Posterior cingulate gyrus (tissue), 11 donors: ENCODE results near the gene ZNF587.
"Not testable (repeated sequence)": the region's sequence is repeated elsewhere in the genome, so short reads cannot be mapped to it uniquely, and the experiment has no call there.

Source experiments
- DNase-seq, 10 donors: peaks; one replicate each; pipeline versions ENCODE4 v3.0.0 to v3.0.0-alpha.2; 2020 to 2021; ENCODE audit warnings: mixed read lengths in 3 of 10
- intact Hi-C: fragments of 100-400 bp; cut with DNase I; formaldehyde crosslinking; loops from one replicate; pipeline ENCODE4 v1.15.1; 2023

ZNF587 gene

GRCh38 chr19:57849666-57850473, at the start of gene ZNF587:
TSS of gene ZNF587 (plus strand) at chr19:57849859. CDS start at chr19:57850039, 180 bp downstream.
- DNase-seq: peak; percentile 60 to 95 (median 74)
- intact Hi-C loops: not testable (repeated sequence)

DNA sequence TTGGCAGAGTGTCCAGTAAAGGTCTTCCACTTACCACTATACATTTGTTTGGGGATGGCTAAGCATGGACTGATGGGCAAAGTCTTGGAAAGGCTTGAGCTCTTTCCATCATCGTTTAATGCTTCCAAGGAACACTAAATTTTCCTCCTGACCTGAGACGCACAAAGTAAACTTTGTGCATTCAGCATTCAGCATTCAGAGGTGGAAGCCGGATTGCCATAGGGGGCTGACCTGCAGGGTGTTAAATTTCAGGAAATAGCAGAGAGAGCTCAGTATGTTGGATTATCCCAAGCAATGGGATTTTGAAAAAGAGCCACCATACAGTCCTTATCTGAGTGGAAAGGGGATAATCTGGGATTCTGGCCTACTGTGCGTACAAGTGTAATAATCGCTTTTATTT, 49.0 kb upstream of the ZNF587 start:
- intact Hi-C loops: no loop called here

DNA sequence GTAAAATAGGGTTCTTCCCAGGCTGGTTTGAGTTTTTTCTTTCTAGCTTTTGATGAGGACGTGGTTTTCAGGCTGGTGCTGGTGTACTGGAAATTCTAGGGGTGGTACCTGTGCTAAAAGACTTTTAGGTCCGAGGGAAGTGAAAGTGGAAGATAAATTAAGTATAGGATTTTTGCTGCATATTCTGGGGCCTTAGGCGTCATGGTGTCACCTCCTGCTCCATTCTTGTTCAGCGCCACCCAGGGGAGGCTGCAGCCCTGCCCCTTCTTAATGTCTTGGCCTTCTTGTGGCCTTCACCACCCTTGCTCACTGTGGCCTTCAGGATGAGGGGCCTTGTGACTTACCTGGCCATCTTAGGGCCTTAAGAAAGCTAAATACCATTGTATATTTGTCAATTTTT, 47.4 kb upstream of the ZNF587 start:
- no peak for DNase-seq
- intact Hi-C loops: no loop called here

More for the DNA sequence above, 49.0 kb upstream of the ZNF587 start:
- DNase-seq: no peak

- DNase-seq: no peak
- intact Hi-C loops: no loop called here
Measured at GRCh38 chr19:57803265-57803593, 46.4 kb upstream of the ZNF587 start.

DNA sequence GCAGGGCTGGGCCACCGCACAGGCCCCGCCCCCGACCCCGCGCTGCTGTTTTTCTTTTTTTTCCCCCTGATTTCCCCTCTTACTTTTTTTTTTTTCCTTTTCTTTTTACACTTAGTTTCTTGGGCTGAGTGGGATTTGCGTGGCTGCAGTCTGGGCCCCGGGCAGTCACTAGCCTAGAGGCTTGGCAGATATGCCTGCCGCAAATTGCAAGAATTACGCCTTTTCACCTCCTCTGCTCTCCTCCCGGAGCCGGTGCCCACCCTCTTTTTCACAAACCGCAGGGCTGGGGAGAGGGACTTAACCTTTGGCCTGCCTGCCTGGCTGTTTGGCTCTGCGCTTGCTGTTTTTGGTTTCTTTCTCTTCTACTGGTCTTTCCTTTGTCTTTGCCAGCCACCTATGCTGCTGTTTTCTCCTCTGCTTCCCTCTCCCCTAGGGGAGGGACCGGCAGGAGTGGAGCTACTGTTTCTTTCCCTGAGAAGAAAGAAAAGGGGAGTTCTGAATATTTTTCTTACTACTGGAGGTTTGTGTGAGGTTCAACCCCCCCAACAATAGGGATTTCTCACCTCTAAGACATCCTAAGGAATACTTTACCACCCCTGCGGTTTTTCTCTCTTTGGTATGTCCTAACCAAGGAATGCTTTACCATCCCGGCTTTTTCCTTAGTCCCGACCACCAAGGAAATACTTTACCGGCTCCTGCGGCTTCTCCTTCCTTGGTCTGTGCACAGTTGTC, 45.9 kb upstream of the ZNF587 start:
- peak in 3 of 10 donors; percentile 9 to 83 (median 79) for DNase-seq

DNA sequence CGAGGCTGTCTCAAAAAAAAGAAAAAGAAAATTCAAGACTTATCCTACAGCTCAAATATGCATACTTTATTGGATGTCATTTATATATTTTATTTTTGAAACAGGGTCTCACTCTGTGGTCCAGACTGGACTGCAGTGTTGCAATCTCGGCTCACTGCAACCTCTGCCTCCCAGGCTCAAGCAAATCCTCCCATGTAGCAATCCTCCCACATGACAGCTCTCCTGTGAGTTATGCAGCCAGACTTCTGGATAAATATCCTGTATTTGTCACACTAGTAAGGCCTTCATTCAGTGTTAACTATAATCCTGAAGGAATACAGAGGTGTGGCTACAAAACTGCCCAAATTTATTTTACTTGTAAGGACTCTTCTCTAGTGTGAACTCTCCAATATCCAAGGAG, 42.1 kb upstream of the ZNF587 start:
- intact Hi-C loops: no loop called here
- no peak for DNase-seq

More for the DNA sequence above, 45.9 kb upstream of the ZNF587 start:
- intact Hi-C loops: no loop called here

DNA sequence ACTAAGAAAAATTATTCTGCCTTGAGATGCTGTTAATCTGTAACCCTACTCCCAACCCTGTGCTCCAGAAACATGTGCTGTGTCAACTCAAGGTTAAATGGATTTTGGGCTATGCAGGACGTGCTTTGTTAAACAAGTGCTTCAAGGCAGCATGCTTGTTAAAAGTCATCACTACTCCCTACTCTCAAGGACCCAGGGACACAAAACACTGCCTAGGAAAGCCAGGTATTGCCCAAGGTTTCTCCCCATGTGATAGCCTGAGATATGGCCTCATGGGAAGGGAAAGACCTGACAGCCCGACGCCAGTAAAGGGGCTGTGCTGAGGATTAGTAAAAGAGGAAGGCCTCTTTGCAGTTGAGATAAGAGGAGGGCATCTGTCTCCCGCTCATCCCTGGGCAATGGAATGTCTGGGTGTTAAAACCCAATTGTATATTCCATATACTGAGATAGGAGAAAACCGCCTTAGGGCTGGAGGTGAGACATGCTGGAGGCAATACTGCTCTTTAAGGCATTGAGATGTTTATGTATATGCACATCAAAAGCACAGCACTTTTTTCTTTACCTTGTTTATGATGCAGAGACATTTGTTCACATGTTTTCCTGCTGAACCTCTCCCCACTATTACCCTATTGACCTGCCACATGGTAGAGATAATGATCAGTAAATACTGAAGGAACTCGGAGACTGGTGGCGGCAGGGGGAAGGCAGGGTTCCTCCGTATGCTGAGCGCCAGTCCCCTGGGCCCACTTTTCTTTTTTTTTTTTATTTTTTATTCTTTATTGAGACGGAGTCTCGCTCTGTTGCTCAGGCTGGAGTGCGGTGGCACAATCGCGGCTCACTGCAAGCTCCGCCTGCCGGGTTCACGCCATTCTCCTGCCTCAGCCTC, 39.0 kb upstream of the ZNF587 start:
- not testable (repeated sequence) for DNase-seq

DNA sequence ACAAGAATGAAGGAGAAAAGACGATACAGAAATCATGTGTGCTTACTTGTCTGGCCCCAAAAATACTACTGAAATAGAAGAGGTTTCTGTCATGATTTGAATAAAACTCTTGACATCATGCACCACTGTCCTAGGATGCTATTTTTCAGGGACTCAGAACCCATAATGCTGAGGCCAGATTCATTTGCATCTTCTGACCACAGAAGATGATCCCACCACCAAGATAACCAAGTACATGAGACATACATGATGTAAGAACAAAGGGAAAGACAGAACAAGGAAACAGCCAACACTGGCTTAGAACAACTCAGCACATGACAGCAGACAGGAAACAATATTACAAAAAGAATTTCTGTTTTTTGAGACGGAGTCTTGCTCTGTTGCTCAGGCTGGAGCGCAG, 37.4 kb upstream of the ZNF587 start:
- DNase-seq: no peak
- intact Hi-C loops: loop anchor here (10.0 kb wide), 1 partner anchor 343 kb away; the partner anchor contains the start of gene ZNF329

More for the DNA sequence above, 39.0 kb upstream of the ZNF587 start:
- intact Hi-C loops: loop anchor here (10.0 kb wide), 1 partner anchor 344 kb away; the partner anchor contains the start of gene ZNF329

DNA sequence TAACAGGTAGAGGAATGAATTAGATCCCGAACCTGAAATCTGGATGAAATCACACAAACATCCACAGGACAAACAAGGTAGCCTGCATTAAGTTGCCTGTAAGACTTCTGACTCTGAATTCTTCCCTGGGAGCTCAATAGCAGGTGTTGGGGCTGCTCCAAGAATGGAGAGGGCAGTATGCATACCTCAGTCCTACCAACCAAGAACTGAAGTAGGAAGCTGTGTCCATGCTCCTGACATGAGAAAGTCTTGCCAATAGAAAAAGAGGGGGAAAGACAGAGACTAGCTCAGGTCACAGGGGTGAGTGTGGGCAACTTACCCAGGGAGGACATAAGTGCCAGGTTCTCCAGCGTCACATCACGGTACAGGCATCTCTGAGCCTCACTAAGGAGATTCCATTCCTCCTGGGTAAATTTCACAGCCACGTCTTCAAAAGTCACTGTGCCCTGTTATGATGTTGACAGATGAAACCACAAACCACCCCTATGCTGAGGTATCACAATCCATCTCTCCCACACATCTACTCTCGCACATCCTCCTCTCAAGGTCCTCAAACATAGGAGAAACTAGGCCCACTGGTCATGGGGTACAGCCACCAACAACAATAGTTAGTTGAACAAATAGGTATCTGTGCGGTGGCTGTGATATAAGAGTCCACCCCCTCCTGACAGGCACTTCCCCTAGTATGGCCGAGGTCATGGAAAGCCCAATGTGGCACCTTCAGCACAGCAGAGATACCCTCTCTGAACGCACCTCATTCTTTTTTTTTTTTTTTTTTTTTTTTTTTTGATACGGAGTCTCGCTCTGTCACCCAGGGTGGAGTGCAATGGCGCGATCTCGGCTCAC, 36.5 kb upstream of the ZNF587 start:
- intact Hi-C loops: loop anchor here (10.0 kb wide), 1 partner anchor 342 kb away; the partner anchor contains the start of gene ZNF329

GRCh38 chr19:57813919-57814504, 35.6 kb upstream of the ZNF587 start:
- no peak for DNase-seq
- intact Hi-C loops: loop anchor here (10.0 kb wide), 1 partner anchor 341 kb away; the partner anchor contains the start of gene ZNF329

More for the DNA sequence above, 36.5 kb upstream of the ZNF587 start:
- DNase-seq: peak in 1 of 10 donors; percentile 34

DNA sequence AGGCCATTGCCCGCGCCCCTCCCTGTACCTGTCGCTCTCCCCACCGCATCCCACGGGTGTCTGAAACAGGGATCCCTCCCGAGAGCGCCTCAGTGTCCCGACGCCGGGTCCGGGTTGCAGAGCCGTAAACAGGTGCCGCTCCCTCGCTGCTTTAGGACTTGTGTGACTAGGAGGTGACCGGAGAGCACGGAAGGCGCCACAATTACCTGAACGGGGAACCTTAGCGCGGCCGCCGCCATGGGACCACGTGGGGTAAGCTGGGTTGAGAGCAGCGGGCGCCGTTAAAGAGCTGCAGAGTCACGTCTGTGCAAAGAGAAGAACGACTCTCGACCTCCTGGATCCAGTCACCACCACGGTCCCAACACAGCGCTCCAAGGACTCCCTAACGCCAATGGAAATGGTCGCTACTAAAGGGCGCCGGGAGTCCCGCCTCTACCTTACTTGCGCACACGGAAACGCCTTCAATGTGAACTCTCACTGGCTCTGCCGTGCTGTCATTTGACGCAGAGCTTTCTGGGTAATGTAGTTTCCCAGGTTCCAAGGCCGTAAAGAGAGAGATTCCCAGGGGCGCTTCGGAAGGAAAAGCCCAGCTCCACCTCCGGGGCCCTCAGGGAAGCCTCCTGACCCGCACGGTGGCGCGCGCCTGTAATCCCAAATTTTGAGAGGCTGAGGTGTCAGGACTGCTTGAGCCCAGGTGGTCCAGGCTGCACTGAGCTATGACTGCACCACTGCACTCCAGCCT, 35.0 kb upstream of the ZNF587 start, which contains the start of gene ZNF552:
ZNF552 (minus strand) TSS at position 409 of the 742 bp plus-strand sequence; CDS start at position 239, 170 bp downstream.
- intact Hi-C loops: loop anchor here (10.0 kb wide), 1 partner anchor 340 kb away; the partner anchor contains the start of gene ZNF329
- peak; percentile 74 to 98 (median 86) for DNase-seq

DNA sequence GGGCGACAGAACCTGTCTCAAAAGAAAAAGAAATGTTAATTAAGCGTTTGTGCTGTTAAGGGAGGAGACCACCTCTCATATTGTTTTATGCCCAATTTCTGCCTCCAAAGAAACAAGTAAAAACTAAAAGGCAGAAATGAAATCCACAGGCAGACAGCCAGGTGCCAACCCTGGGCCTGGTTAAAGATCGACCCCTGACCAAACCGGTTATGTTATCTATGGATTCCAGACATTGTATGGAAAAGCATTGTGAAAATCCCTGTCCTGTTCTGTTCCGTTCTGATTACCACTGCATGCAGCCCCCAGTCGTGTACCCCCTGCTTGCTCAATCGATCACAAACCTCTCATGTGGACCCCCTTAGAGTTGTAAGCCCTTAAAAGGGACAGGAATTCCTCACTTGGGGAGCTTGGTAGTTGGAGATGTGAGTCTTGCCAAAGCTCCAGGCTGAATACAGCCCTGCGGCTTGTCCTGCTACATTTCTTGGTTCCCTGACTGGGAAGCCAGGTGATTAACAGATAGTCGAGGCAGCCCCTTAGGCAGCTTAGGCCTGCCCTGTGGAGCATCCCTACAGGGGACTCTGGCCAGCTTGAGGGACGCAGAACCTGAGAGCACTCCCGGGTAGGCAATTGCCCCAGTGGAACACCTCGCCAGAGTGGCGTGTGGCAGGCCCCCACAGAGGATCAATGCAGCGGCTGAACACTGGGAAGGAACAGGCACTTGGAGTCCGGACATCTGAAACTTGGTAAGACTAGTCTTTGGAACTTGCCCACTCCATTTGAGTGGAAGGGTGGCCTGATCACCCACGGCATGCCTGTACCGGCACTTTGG, 34.2 kb upstream of the ZNF587 start:
- DNase-seq: peak in 1 of 10 donors; percentile 74
- intact Hi-C loops: loop anchor here (10.0 kb wide), 1 partner anchor 339 kb away; the partner anchor contains the start of gene ZNF329

DNA sequence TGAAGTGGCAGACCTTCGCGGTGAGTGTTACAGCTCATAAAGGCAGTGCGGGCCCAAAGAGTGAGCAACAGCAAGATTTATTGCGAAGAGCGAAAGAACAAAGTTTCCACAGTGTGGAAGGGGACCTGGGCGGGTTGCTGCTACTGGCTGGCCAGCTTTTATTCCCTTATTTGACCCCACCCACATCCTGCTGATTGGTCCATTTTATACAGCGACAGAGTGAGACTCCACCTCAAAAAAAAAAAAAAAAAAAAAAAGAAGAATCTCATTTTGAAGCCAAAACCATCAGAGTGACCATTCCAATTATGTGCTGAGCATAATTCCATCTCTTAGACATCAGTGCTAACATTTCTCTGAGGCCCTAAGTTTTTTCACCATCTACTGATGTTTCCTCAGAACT, 33.0 kb upstream of the ZNF587 start:
- no peak for DNase-seq
- intact Hi-C loops: loop anchor here (10.0 kb wide), 1 partner anchor 338 kb away; the partner anchor contains the start of gene ZNF329

DNA sequence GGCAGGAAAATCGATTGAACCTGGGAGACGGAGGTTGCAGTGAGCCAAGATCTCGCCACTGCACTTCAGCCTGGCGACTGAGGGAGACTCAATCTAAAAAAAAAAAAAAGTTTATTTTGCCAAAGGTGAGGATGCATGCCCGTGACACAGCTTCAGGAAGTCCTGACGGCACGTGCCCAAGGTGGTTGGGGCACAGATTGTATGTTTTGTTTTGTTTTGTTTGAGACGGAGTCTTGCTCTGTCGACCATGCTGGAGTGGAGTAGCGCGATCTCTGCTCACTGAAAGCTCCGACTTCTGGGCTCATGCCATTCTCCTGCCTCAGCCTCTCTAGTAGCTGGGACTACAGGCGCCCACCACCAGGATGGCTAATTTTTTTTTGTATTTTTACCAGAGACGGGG, 31.7 kb upstream of the ZNF587 start:
- DNase-seq: no peak
- intact Hi-C loops: loop anchor here (10.0 kb wide), 1 partner anchor 337 kb away; the partner anchor contains the start of gene ZNF329

DNA sequence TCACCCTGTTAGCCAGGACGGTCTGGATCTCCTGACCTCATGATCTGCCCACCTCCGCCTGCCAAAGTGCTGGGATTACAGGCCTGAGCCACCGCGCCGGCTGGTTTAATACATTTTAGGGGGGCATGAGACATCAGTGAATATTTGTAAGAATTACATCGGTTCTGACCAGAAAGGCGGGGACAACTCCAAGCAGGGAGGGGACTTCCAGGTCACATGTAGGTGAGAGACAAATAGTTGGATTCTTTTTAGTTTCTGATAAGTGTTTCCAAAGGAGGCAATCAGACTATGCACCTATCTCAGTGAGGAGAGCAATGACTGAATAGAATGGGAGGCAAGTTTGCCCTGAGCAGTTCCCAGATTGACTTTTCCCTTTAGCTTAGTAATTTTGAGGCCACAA, 31.3 kb upstream of the ZNF587 start:
- peak in 1 of 10 donors; percentile 50 for DNase-seq
- intact Hi-C loops: loop anchor here (10.0 kb wide), 1 partner anchor 336 kb away; the partner anchor contains the start of gene ZNF329

GRCh38 chr19:57819475-57820148, 30.0 kb upstream of the ZNF587 start:
- peak; percentile 72 to 97 (median 86) for DNase-seq
- intact Hi-C loops: loop anchor here (10.0 kb wide), 1 partner anchor 335 kb away; the partner anchor contains the start of gene ZNF329
